ENCODE results near the gene ST7L.

The ST7L gene

DNA sequence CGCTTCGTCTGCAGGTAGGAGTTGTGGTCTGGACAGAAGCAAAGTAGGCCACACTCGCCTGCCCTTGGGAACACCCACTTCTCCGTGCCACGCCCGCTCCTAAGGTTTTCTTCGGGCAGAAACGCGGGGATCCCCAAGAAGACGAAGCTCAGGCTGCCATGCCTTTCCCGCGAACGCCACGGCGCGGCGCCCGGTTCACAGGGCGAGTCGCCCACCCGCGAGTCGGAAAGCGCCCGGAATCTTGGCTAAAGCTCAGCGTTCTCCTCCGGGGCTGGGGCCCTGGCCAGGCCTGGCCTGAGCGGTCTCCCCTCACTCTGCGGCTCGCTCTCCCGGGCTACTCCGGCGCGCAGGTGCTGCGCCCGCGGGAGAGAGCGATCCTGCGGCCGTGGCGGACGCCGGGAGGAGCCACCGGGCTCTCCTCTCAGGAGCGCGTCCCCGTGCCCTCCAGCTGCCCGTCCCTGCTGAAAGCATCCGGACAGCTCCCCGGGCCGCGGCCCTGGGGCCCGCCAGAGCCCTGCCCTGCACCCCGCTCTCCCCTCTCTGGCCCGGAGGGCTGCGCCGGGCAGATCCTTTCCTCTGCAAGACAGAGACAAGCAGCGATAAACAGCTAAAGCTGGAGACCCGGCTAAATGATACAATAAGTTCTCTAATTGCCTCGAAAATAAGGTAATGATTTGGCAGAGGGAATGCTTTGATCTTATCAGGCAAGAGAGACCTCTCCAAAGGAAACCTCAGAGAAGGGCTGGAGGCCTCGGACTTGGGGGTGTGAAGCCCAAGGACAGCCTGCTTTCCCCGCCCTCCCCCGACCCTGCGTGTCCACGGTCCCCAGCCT lies 116.9 kb downstream of the ST7L start:
- Histone ChIP-seq H3K27me3 (ENCODE audit: insufficient read depth, low read length, poor library complexity) (peaks cover 21% of the 10 kb centered on the region), H3K36me3 (ENCODE audit: insufficient read depth, low read length) (no peaks in the 10 kb centered on the region), H3K9ac (ENCODE audit: low read depth, low read length) (no peak overlapping the region), H2AFZ (ENCODE audit: low read depth, low read length) (no peak overlapping the region), H3K4me1 (ENCODE audit: insufficient read depth, low read length) (no peaks in the 10 kb centered on the region), H4K20me1 (ENCODE audit: insufficient read depth, low read length) (no peaks in the 10 kb centered on the region), H3K27ac (ENCODE audit: low read length) (no peak overlapping the region), H3K4me2 (ENCODE audit: insufficient read depth, low read length) (no peak overlapping the region), H3K4me3 (ENCODE audit: low read depth in 1 of 2, low read length in 2 of 2) (no peak overlapping the region), H3K9me3 (ENCODE audit: insufficient read depth, low read length, severe bottlenecking) (no peaks in the 10 kb centered on the region), H3K79me2 (ENCODE audit: insufficient read depth, low read length) (no peaks in the 10 kb centered on the region)
- DNase-seq (no peak), ATAC-seq (ENCODE audit: insufficient read depth, low read depth) (no peak)
- TF ChIP-seq, protein P1, sequence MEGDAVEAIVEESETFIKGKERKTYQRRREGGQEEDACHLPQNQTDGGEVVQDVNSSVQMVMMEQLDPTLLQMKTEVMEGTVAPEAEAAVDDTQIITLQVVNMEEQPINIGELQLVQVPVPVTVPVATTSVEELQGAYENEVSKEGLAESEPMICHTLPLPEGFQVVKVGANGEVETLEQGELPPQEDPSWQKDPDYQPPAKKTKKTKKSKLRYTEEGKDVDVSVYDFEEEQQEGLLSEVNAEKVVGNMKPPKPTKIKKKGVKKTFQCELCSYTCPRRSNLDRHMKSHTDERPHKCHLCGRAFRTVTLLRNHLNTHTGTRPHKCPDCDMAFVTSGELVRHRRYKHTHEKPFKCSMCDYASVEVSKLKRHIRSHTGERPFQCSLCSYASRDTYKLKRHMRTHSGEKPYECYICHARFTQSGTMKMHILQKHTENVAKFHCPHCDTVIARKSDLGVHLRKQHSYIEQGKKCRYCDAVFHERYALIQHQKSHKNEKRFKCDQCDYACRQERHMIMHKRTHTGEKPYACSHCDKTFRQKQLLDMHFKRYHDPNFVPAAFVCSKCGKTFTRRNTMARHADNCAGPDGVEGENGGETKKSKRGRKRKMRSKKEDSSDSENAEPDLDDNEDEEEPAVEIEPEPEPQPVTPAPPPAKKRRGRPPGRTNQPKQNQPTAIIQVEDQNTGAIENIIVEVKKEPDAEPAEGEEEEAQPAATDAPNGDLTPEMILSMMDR (IDR thresholded peaks at IDR 0.05; ENCODE audit: borderline replicate concordance, extremely low read depth, low read length, poor library complexity, severe bottlenecking), result no peak
- no peak for TF ChIP-seq EZH2 (IDR thresholded peaks at IDR 0.05; ENCODE audit: borderline replicate concordance, low read depth, low read length, severe bottlenecking)

DNA sequence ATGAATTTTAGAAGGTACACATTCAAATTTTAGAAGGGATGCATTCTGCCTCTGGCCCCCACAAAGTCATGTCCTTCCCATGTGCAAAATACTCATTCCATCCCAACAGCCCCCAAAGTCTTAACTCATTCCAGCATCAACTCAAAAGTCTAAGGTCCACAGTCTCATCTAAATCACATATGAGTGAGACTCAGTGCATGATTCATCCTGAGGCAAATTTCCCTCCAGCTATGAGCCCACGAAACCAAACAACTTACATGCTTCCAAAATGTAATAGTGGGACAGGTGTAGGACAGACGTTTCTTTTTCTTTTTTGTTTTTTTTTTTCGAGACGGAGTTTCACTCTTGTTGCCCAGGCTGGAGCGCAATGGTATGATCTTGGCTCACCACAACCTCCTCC lies 122.7 kb downstream of the ST7L start:
- no peak for DNase-seq
- Histone ChIP-seq H3K4me2 (ENCODE audit: insufficient read depth, low read length) (no peak overlapping the region), H3K4me3 (ENCODE audit: low read depth in 1 of 2, low read length in 2 of 2) (no peak overlapping the region)

DNA sequence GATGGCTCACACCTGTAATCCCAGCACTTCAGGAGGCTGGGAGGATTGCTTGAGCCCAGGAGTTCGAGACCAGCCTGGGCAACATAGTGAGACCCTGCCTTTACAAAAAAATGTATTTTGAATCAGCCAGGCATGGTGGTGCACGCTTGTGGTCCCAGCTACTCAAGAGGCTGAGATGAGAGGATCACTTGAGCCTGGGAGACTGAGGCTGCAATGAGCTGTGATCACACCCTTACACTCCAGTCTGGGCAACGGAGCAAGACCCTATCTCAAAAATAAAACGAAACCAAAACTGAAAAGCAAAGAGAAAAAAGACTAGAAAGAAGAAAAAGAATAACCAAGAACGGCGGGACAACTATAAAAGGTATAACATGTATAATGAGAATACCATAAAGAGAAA lies 125.6 kb downstream of the ST7L start:
- no peak for ATAC-seq (ENCODE audit: insufficient read depth, low read depth)
- no peak overlapping the region for H3K27ac ChIP-seq (ENCODE audit: low read length)
- no peaks in the 10 kb centered on the region for H3K4me1 ChIP-seq (ENCODE audit: insufficient read depth, low read length)
- TF ChIP-seq, protein P1 (IDR thresholded peaks at IDR 0.05; ENCODE audit: borderline replicate concordance, extremely low read depth, low read length, poor library complexity, severe bottlenecking), result no peak
- TF ChIP-seq EZH2 (IDR thresholded peaks at IDR 0.05; ENCODE audit: borderline replicate concordance, low read depth, low read length, severe bottlenecking), result no peak
- DNase-seq, result no peak
- H3K4me3 ChIP-seq (ENCODE audit: low read depth in 1 of 2, low read length in 2 of 2), result no peak overlapping the region
- H4K20me1 ChIP-seq (ENCODE audit: insufficient read depth, low read length), result no peaks in the 10 kb centered on the region
- H3K36me3 ChIP-seq (ENCODE audit: insufficient read depth, low read length), result no peaks in the 10 kb centered on the region
- no peaks in the 10 kb centered on the region for H3K27me3 ChIP-seq (ENCODE audit: insufficient read depth, low read length, poor library complexity)
- no peak overlapping the region for H3K9ac ChIP-seq (ENCODE audit: low read depth, low read length)
- H3K79me2 ChIP-seq (ENCODE audit: insufficient read depth, low read length), result no peaks in the 10 kb centered on the region
- no peaks in the 10 kb centered on the region for H3K9me3 ChIP-seq (ENCODE audit: insufficient read depth, low read length, severe bottlenecking)
- no peak overlapping the region for H2AFZ ChIP-seq (ENCODE audit: low read depth, low read length)
- no peak overlapping the region for H3K4me2 ChIP-seq (ENCODE audit: insufficient read depth, low read length)

More for the DNA sequence above, 122.7 kb downstream of the ST7L start:
- ATAC-seq (ENCODE audit: insufficient read depth, low read depth), result no peak
- Histone ChIP-seq H3K9me3 (ENCODE audit: insufficient read depth, low read length, severe bottlenecking) (no peaks in the 10 kb centered on the region), H3K27me3 (ENCODE audit: insufficient read depth, low read length, poor library complexity) (peaks cover 2% of the 10 kb centered on the region), H4K20me1 (ENCODE audit: insufficient read depth, low read length) (no peaks in the 10 kb centered on the region), H3K27ac (ENCODE audit: low read length) (no peak overlapping the region), H2AFZ (ENCODE audit: low read depth, low read length) (no peak overlapping the region), H3K36me3 (ENCODE audit: insufficient read depth, low read length) (no peaks in the 10 kb centered on the region), H3K4me1 (ENCODE audit: insufficient read depth, low read length) (no peaks in the 10 kb centered on the region), H3K9ac (ENCODE audit: low read depth, low read length) (no peak overlapping the region), H3K79me2 (ENCODE audit: insufficient read depth, low read length) (no peaks in the 10 kb centered on the region)
- TF ChIP-seq, protein P1 (IDR thresholded peaks at IDR 0.05; ENCODE audit: borderline replicate concordance, extremely low read depth, low read length, poor library complexity, severe bottlenecking), result no peak
